AG04450 (cell line): Measurements from ENCODE around the gene KRTAP6-1. TPM values are rescaled to one million over a fixed set of nuclear protein-coding genes. Genes with fewer than 3 reads are reported as not detected.

ENCODE experiments used
- CTCF ChIA-PET: fragments of 300-600, 350-600 bp; formaldehyde crosslinking; extraction: SDS; loops from one replicate; lab custom pipeline; 2022; ENCODE audit warnings: antibody characterized with exemption, inconsistent platforms; lab: Charles Lee
- POLR2A ChIA-PET: fragments of 350-600 bp; formaldehyde crosslinking; extraction: SDS; loops from one replicate; lab custom pipeline; 2021; ENCODE audit warnings: antibody characterized with exemption, inconsistent platforms; lab: Yijun Ruan, JAX
- DNase-seq: peaks from one replicate; pipeline ENCODE4 v3.0.0-alpha.2; 2011; ENCODE audit warnings: low read depth, low spot score
- H3K27ac ChIP-seq: one replicate; pipeline ENCODE4 v1.5.1; 2012; ENCODE audit warnings: low read depth, low read length, control low read depth
- H3K27me3 ChIP-seq: one replicate; pipeline ENCODE4 v1.6.0; 2012; ENCODE audit warnings: low read length; ENCODE audit not compliant: control insufficient read depth, insufficient read depth
- H3K4me3 ChIP-seq: 2 replicates; pipeline ENCODE4 v1.5.1; 2011; ENCODE audit warnings: mild to moderate bottlenecking, low read depth, low read length, control low read depth
- H3K9me3 ChIP-seq: 2 replicates; pipeline ENCODE4 v1.5.1; 2012; ENCODE audit warnings: low read length; ENCODE audit not compliant: control insufficient read depth, insufficient read depth
- CTCF ChIP-seq: IDR thresholded peaks from 2 replicates; pipeline ENCODE4 v1.5.1; 2011; ENCODE audit warnings: low read depth, low read length, control low read depth, inconsistent platforms
- polyA plus RNA-seq: library from polyadenylated mRNA; depleted of rRNA; stranded (reverse); fragments of >200 nt; gene quantifications from 2 replicates; pipeline ENCODE4 v1.2.3, GENCODE V29; 2011

Gene KRTAP6-1
- polyA plus RNA-seq, 1 experiment, result not detected

GRCh38 chr21:30634906-30635305 is 21.2 kb upstream of the KRTAP6-1 start, which contains the start of gene KRTAP20-2:
KRTAP20-2 (plus strand) TSS chr21:30635206; CDS start chr21:30635264, 58 bp downstream.
- H3K27ac ChIP-seq, result no peak within 1 kb of the TSS
- no peaks in the 10 kb centered on the region for H3K27me3 ChIP-seq
- no peak for TF ChIP-seq CTCF
- ChIA-PET POLR2A (no interaction called here), CTCF (no interaction called here)
- DNase-seq, result no peak
- H3K4me3 ChIP-seq, result no peak within 1 kb of the TSS
- H3K9me3 ChIP-seq, result peaks cover 24% of the 10 kb centered on the region

- peaks cover 28% of the 10 kb centered on the region for H3K9me3 ChIP-seq
- no peak for TF ChIP-seq CTCF
- H3K4me3 ChIP-seq, result no peak overlapping the region
- CTCF ChIA-PET, result no interaction called here
- DNase-seq, result no peak
- no peaks in the 10 kb centered on the region for H3K27me3 ChIP-seq
- POLR2A ChIA-PET, result no interaction called here
- no peak overlapping the region for H3K27ac ChIP-seq
These were observed 15.5 kb upstream of the KRTAP6-1 start for GRCh38 chr21:30629200-30629599.

GRCh38 chr21:30628109-30628508 is 14.4 kb upstream of the KRTAP6-1 start:
- H3K27ac ChIP-seq, result no peak overlapping the region
- no peaks in the 10 kb centered on the region for H3K27me3 ChIP-seq
- no peak for DNase-seq
- ChIA-PET POLR2A (no interaction called here), CTCF (no interaction called here)
- H3K4me3 ChIP-seq, result no peak overlapping the region
- TF ChIP-seq CTCF, result no peak
- peaks cover 34% of the 10 kb centered on the region for H3K9me3 ChIP-seq

- POLR2A ChIA-PET, result no interaction called here
These were observed 11.9 kb upstream of the KRTAP6-1 start for GRCh38 chr21:30625449-30626165.

More at GRCh38 chr21:30625449-30626165, 11.9 kb upstream of the KRTAP6-1 start:
- Histone ChIP-seq H3K27me3 (no peaks in the 10 kb centered on the region), H3K27ac (no peak overlapping the region), H3K9me3 (peaks cover 39% of the 10 kb centered on the region), H3K4me3 (no peak overlapping the region)
- CTCF ChIA-PET, result no interaction called here
- DNase-seq, result no peak
- no peak for TF ChIP-seq CTCF
